GM12801 (cell line): Measurements from ENCODE around the gene PECR.

Experiments used
- TF ChIP-seq, protein P1 (sequence below): IDR thresholded peaks from one replicate; pipeline ENCODE4 v1.5.1; 2011; ENCODE audit warnings: control low read depth; ENCODE audit not compliant: insufficient read length; ENCODE audit errors: extremely low read depth

PECR gene

DNA sequence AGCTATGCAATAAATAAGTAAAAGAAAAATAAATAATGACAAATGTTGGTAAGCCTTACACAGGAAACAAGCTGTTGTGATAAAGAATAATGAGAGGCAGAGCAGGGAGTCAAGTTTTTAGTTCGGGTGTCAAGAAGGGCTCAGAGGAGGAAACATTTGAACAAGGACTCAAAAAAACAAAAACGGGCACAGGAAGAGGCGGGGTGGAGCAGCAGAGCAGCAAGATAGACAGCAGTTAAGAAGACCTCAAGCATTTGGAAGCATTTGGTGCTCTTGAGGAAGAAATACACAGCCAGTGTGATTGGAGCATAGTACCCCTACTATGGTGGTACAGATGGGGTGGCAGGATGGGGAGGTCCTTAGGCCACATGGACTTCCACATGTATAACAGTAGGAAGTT is 2.9 kb upstream of the PECR start:
- TF ChIP-seq, protein P1, sequence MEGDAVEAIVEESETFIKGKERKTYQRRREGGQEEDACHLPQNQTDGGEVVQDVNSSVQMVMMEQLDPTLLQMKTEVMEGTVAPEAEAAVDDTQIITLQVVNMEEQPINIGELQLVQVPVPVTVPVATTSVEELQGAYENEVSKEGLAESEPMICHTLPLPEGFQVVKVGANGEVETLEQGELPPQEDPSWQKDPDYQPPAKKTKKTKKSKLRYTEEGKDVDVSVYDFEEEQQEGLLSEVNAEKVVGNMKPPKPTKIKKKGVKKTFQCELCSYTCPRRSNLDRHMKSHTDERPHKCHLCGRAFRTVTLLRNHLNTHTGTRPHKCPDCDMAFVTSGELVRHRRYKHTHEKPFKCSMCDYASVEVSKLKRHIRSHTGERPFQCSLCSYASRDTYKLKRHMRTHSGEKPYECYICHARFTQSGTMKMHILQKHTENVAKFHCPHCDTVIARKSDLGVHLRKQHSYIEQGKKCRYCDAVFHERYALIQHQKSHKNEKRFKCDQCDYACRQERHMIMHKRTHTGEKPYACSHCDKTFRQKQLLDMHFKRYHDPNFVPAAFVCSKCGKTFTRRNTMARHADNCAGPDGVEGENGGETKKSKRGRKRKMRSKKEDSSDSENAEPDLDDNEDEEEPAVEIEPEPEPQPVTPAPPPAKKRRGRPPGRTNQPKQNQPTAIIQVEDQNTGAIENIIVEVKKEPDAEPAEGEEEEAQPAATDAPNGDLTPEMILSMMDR, result no peak

DNA sequence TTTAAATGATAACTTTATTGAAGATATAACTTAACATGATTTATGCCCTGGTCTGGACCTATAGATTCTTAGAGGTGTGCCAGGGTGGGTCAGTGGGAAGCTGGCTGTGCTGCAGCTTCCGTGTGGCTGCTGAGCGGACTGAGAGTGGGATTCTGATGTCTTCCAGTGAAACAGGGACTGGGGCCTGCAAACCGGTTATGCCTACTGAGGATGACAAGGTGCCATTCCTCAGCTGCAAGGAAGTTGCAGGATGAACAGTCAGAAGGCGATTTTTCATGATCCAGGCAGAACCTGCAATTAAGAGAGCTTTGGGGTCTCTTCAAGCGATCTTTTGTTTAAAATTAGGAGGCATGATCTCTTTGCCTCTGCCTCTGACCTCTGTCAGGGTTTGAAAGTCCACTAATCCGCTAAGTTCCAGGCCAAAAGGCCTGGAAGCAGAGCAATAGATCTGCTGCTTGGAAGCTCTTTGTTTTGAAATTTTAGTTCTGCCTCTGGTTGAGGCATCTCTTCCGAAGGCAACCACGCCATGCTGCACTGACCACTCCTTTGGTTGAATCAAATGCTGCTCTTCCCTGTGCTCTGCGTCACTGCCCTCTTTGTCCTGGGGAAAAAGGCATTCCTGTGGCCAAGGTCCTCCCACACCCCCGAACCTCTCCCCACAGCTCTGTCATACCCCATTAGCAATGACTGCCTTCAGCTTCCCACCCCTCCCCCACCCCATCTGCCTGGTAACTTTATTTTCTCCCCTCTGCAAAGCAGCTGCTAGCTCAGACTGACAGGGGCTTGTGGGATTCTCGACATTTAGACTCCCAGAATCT is 2.1 kb upstream of the PECR start:
- TF ChIP-seq, protein P1, result no peak

DNA sequence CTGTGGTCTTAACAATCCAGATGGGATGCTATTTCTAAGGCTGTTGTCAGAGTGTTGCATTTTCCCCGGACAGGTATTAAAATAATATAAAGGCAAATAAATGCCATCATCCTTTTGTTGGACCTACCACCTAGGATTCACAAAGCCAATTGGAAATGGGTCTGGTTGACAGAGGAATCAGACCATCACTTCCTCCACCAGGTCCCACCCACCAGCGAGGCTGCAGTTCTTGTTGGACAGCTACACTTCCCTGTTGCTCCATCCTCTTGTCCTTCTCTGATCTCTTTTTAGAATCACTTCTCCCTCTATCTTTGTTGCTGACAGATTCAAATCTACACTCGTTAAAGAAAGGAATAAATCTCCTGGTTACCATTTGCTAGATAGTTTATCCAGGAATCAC is 1.2 kb upstream of the PECR start:
- TF ChIP-seq, protein P1, result no peak

DNA sequence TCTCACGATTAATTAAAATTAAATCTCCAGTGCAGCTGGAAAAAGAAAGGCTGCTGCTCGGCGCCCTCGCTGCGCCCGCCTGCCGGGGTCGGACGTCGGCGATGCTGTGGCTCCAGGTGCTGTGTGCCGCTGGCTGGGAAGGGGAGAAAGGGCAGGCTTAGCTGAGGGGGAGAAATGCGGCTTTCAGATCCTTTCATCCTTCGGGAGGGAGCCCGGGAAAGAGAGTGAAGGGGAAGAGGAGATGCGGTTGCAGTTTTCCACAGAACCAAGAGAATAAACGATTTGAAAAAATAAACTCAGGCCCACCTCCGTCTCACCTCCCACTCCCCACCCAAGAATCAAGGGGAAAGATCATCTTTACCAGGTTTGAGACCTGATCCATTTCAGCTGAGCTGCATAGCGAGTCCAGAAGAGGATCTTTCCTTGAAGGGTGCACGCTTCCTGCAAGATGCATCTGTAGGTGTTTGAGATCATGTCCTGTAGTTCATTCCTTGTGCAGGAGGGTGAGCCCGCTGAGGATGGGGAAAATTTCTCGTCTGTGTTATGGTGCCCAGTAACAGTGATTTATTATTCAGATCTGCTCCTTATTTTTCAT is 605 bp upstream of the PECR start:
- TF ChIP-seq, protein P1, result no peak

DNA sequence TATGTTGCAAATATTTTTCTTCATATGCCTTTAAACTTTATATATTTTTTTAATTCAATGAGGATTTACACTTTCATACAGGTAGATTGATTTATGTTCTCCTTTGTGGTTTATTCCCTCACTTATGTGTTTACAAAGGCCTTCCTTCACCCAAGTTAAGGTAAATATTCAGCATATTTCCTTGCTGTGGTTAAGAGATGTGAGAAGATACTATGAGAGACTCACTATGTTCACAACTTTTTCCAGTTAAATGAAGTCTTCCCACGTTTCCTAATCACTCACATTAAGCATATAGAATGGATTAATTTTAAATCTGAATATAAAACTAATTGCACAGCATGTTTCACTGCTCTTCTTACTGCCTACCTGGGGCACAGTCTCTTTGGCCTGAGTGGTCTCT is 597 bp downstream of the PECR start:
- TF ChIP-seq, protein P1, result no peak

DNA sequence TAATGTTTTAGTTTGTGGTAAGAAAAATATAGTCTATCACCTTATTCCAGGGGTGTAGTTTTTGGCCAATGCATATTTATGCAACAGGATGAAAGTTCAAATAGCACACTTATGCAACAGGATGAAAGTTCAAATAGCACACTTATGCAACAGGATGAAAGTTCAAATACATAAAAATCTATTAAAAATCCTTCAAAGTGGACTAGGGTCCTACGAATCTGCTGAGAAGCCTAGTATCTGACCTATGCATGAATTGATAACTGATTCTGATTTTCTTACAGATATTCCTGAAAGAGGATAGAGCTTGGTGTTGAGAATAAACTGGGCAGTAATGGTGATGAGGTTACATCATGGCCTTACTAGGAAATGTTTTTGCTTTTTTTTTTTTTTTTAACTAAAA is 2.8 kb downstream of the PECR start:
- TF ChIP-seq, protein P1, result no peak

DNA sequence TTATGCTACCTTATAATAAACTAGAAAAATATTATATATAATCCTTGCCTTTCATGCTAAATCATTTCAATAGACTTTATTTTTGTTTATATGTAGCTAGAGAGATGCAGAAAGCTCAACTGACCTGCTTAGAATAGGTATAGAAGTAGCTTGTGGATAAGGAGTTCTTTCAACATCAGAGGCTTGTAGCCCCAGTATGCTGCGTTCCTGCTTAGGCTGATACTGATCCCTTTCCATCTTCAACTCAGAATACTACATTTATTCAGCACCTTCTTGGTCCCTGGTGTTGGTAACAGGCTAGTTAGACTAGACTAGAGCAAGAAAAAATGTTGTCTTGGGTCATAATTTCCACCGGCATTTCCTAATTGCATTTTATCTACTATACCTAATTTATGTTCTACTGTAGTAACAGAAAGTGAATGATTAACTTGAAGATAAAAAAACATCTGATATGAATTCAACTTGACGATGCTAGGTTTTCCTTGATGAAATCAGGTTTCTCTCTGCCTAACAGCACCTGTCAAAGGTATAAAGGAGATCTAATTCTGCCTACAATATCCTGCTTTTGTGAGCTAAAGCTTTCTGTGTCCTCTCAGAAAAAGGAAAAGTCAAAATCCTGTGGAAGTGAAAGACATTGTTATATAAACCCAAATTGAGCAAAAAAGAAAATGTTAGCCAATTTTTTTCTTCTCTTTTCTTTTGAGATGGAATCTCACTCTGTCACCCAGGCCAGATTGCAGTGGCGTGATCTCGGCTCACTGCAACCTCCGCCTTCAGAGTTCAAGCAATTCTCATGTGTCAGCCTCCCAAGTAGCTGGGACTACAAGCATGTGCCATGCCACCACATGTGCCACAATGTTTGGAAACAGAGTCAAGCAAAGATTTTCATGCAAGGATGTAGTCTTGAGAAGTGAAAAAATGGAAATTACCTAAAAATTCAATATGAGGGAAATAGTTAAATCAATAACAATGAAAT is 5.8 kb downstream of the PECR start:
- TF ChIP-seq, protein P1, result no peak
